SU-DHL-6 (cell line): ENCODE results near the gene KIF18B.

Source experiments
- CTCF ChIP-seq: fragments of 200-600 bp; sonication (generic); IDR thresholded peaks from one replicate; pipeline ENCODE4 v1.5.1; 2017; ENCODE audit warnings: antibody characterized with exemption, mild to moderate bottlenecking, low read length, moderate library complexity; ENCODE audit not compliant: insufficient read depth, poor library complexity, severe bottlenecking
- EZH2phosphoT487 ChIP-seq: fragments of 200-600 bp; sonication (generic), shearing (Covaris generic); conservative IDR thresholded peaks from 2 replicates; pipeline ENCODE4 v1.6.1; 2018; ENCODE audit warnings: mild to moderate bottlenecking, antibody characterized with exemption, low read length, moderate library complexity, mixed read lengths

GRCh38 chr17:44959821-44960531 is 12.4 kb upstream of the KIF18B start:
- TF ChIP-seq CTCF (no peak), EZH2phosphoT487 (no peak)
